GM18520 (cell line): ENCODE measurements around the gene KCNN3.

Source experiments
- ATAC-seq: cut with Tn5 transposase; IDR thresholded peaks from one replicate; pipeline ENCODE4 v1.9.1; 2021; ENCODE audit not compliant: unreplicated experiment

Gene KCNN3

GRCh38 chr1:154666051-154666790, 203.9 kb downstream of the KCNN3 start:
- no peak for ATAC-seq

GRCh38 chr1:154664331-154665002, 205.6 kb downstream of the KCNN3 start:
- ATAC-seq, result no peak

- no peak for ATAC-seq
Observed at GRCh38 chr1:154663471-154664060, 206.5 kb downstream of the KCNN3 start.

- ATAC-seq, result no peak
Observed at GRCh38 chr1:154661110-154661509, 209.0 kb downstream of the KCNN3 start.

- no peak for ATAC-seq
Observed at GRCh38 chr1:154659823-154660592, 210.1 kb downstream of the KCNN3 start.

GRCh38 chr1:154657556-154657955, 212.5 kb downstream of the KCNN3 start:
- ATAC-seq, result no peak

- ATAC-seq, result no peak
Observed at GRCh38 chr1:154652893-154653292, 217.2 kb downstream of the KCNN3 start.
